Stimulated activated CD4-positive, alpha-beta T cell treated with anti-CD3 and anti-CD28 coated beads, Interleukin-1b, Interleukin-23, amount 100 ng/mL, for 24 hours (primary cell): Measurements from ENCODE around the gene VAV1.
"Not testable (repeated sequence)": the region's sequence is repeated elsewhere in the genome, so short reads cannot be mapped to it uniquely, and the experiment has no call there.

Experiments used
- DNase-seq, 4 experiments: peaks; one replicate each; pipeline ENCODE4 v3.0.0-alpha.2; 2020; ENCODE audit warnings: low read depth in 4 of 4, low spot score in 1 of 4

Gene VAV1

DNA sequence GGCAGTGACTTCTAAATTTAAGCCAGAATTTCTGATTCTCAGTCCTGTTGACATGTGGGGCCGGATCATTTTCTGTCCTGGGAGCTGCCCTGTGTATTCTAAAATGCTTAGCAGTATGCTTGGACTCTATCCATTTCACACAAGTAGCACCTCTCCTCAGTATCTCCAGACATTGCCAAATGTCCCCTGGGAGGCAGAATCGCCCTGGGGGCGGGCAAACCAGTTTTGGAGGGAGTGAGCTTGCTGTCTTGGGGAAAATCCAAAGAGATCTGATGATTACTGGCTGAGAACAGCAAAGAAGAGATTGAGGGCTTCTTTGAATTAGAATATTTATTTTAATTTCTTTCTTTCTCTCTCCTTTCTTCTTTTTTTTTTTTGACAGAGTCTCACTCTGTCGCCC lies 16.4 kb downstream of the VAV1 start:
- no peak for DNase-seq

DNA sequence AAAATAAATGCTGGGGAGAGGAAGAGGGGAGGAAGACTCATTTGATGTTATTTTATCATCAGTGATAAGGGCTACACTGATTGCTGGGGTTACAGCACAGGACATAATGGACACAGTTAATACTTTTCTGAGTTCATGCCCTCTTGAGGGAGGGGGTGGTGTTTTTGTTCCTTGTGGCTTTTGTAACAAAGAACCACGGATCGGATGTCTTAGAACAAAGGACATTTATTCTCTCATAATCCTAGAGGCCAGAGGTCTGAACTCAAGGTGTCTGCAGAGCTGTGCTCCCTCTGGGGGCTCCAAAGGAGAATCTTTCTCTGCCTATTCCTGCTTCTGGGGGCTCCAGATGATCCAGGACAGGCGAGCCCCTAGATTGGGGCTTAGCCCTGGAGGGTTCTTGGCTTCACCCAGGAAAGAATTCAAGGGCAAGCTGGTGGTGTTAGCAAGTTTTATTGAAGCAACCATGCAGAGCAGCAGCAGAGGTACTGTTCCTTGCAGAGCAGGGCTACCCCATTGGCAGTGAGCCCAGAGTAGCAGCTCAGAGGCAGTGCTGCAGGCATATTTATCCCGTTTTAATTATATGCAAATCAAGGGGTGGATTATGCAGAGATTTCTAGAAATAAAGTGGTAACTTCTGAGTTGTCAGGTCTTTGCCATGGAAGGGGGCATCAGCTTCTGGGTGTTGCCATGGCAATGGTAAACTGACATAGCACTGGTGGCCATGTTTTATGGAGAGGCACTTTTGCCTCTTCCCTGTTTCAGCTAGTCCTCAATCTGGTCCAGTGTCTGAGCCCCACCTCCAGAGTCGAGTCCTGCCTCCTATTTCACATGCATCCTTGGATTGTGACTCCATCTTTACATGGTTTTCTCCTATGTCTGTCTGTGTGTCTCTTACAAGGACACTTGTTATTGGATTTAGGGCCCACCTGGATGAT lies 18.0 kb downstream of the VAV1 start:
- no peak for DNase-seq

DNA sequence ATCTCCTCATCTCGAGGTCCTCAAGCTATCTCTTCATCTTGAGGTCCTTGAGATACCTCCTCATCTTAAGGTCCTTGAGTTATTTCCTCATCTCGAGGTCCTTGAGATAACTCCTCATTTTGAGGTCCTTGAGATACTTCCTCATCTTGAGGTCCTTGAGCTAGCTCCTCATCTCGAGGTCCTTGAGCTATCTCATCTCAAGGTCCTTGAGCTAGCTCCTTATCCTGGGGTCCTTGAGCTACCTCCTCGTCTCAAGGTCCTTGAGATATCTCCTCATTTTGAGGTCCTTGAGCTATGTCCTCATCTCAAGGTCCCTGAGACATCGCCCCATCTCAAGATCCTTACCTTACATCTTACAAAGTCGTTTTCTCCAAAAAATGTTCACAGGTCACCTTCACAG lies 18.7 kb downstream of the VAV1 start:
- no peak for DNase-seq

DNA sequence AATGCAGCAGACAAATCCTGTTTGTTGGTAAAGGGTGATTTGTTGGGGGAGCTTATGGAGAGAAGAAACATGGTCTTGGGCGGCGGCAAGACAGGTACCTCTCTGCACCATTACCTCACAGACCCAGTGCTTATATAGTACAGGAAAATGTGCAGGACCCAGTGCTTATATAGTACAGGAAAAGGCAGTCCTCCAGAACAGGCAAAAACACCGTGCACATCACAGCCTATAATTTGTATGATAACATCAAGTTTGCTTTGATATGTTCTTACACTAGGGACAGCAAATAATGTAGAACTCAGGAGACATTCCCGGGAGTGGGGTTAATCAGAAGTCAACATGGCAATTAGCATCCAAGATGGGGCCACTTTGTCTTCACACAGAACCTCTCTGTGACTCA lies 20.9 kb downstream of the VAV1 start:
- no peak for DNase-seq

DNA sequence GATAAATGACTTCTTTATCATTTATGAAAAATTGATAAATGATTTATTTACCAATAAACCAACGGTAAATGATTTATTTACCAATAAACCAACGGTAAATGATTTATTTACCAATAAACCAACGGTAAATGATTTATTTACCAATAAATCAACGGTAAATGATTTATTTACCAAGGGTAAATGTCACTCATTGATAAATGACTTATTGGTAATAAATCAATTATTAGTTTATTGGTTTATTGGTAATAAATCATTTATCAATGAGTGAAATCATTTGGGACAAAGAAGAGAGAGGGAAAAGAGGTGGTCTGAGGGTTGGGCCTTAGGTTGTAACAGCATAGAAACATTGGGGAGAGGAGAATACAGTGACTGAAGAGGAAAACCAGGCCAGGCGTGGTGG lies 21.5 kb downstream of the VAV1 start:
- no peak for DNase-seq

DNA sequence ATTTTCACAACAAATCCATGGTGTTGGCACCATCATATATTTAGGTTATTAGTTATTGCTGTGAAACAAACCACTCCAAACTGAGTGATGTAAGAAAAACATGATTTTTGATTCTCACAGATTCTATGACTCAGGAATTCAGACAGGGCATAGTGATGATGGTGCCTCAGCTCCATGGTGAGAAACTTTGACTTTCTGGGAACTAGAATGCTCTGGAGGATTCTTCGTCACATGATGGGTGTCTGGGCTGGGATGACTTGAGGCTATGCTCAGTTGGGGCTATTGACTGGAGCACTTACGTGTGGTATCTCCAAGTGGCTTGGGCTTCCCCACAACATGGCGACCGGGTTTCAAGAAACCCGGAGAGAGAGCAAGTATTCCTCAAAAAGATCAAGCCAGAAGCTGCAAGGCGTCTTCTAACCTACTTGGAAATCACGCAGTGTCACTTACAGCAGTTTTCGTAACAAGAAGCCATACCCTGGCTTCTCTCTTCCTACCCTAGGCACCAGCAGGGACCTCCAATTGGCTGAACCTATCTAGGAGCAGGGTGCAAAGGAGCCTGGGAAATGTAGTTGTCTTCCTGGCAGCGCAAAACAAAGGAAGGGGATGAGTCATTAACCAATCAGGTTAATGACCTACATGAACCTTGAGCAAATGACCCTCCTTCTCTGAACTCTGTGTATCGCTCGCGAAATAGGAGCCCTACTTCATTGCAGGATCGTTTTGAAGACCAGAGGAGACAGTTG lies 22.4 kb downstream of the VAV1 start:
- no peak for DNase-seq

DNA sequence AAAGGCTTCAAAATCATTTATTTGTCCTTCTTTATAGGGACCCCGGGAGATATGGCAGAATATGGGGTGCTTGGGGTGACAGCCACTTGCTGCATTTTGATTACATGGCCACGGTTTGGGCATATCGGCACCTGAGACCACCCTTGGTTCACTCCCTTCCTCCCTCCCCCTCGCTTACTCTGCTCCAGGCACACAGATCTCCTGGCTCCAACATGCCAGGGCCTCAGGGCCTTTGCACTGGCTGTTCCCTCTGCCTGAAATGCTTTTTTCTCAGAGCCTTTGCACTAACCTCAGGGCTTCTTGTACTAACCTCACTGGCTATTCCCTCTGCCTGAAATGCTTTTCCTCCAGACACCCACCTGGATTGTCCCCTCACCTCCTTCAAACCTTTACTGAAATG lies 23.8 kb downstream of the VAV1 start:
- DNase-seq: no peak

DNA sequence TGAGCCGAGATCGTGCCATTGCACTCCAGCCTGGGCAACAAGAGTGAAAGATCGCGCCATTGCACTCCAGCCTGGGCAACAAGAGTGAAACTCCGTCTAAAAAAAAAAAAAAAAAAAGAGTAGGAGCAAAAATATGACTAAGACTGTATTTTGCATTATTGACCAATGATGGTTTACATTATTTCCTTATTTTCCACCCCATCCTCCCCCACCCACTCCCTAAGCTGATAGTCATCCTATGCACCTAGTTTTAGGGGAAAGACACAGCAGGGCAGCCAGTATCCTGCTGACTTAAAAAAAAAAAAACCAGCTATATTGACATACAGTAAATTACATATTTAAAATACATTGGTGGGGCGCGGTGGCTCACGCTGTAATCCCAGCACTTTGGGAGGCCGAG lies 25.1 kb downstream of the VAV1 start:
- DNase-seq: no peak

DNA sequence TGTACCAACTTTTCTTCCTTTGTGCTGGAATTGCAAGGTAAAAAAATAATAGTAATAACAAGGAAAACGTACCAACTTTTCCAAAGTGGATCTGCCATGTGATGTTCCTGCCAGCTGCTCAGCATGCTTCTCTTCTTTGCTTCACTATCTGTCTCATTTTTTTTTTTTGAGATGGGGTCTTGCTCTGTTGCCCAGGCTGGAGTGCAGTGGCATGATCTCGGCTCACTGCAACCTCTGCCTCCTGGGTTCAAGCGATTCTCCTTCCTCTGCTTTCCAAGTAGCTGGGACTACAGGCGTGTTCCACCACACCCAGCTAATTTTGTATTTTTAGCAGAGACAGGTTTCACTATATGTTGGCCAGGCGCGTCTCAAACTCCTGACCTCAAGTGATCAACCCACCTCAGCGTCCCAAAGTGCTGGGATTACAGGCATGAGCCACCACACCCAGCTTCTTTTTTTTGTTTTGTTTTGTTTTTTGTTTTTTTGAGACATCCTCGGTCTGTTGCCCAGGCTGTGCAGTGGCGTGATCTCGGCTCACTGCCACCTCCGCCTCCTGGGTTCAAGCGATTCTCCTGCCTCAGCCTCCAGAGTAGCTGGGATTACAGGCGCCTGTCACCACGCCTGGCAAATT lies 27.8 kb downstream of the VAV1 start:
- DNase-seq: not testable (repeated sequence)

DNA sequence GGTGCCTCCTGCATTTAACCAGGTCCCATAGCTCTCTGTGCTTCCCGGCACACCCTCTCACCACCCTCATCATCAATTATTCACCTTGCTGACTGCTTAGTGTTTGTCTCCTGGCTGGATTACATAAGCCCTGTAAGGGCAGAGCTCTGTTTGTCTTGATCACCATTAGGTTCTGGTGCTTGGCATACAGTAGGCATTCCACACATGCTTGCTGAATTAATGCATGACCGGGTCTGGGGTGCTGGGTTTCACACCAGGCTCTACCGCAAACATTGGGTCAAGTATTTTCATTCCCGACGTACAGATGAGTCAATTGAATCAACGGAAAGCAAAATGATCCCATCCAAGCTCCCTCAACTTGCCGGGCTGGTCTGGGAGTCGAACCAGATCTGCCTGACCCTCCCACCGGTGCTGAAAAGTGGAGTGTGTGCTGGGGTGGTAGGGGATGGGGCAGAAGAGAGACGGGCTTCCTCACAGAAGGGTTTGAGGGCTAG lies 28.5 kb downstream of the VAV1 start:
- DNase-seq: no peak

DNA sequence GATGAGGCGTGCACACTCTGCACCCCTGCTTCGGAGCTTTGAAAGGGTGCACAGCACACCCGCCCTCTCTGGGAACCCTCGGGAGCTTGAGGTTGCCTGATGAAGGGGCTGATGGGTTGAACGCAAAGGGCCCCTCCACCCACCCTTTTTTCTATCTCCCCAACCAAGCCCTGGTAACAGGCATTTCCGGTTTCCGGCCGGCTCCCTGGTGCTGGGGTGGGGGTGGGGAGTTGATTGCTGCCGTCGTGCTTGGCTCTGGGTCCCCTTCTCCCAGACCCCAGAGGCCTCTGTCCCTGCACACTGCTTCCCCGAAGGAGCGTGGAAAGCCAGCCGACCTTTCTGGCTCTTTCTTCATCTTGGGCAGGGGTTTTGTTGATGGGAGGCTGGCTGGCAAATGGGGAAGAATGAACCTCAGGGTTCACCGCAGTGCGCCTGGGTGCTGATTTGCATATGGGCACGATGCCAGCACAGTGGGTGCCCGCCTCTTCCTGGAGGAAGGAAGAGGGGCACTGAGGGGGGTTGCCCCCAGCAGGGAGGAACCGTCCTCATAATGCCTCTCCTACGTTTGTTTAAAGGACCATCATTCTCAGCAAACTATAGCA lies 29.1 kb downstream of the VAV1 start:
- DNase-seq: peak; percentile 65 to 78 (median 74)

DNA sequence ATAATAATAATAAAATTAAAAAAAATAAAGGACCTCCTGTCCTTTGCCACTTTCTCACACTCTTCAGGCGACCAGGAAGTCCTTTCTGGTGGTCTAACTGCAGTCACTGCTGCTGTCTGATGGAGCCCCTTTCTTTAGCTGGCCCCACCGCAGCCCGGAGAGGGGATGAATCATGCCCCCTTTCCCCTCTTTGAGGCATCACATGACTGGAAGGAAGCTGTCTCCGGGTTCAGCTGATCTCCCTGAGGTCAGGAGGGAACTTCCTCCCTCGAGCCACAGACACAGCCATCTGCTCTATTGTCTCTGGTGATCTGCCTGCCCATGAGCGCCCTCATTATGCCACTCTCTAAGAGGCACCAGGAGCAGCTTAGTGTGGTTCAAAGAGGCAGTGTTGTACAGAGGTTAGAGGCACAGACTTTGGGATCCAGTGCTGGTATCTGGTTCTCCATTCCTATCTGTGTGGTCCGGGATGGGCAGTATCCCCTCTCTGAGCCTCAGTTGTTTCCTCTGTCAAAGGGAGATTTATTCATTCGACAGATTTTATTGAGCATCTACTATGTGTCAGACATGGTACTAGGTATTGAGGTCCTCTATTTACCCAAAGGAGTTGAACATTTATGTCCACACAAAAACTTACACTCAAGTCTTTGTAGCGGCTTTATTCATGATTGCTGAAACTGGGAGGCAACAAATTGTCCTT lies 30.0 kb downstream of the VAV1 start:
- DNase-seq: peak; percentile 20 to 72 (median 52)

DNA sequence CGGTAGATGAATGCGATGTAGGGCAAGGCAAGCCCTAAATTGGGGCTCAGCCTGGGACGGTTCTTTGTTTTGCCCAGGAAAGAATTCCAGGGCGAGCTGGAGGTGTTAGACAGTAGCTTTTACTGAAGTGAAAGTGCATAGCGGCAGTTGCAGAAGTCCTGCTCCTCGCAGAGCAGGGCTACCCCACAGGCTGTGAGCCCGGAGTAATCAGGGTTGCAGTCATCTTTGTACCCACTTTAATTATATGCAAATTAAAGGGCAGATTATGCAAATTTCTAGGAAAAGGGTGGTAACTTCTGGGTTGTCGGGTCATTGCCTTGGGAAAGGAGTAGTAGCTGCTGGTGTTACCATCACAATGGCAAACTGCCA lies 30.5 kb downstream of the VAV1 start:
- DNase-seq: no peak

DNA sequence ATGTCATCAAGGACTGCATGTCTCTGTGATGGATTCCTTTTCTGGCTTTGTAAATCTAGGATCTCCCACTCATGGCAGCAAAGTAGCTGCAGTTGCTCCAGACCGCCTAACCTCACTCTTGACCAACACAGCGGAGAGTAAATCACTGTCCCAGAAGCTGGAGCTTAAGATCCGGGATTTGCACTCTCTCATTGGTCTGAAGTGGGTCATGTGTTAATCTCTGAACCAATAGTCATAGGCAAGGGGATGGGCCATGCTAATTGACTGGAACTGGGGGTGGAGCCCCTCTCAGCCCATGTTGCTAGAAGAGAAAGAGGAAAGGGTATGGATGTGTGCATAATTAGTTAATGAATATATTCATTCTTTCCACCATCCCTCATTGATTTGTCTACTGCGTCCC lies 34.0 kb downstream of the VAV1 start:
- no peak for DNase-seq

DNA sequence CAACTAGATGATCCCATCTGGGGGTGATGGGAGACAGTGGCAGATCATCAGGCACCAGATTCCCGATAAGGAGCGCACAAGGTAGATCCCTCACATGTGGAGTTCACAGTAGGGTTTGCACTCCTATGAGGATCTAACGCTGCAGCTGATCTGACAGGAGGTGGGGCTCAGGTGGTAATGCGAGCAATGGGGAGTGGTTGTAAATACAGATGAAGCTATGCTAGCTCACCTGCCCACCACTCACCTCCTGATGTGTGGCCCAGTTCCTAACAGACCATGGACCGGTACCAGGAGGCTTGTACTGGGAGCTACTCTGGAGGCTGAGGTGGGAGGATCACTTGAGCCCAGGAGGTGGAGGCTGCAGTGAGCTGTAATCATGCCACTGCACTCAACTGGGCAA lies 34.8 kb downstream of the VAV1 start:
- no peak for DNase-seq

DNA sequence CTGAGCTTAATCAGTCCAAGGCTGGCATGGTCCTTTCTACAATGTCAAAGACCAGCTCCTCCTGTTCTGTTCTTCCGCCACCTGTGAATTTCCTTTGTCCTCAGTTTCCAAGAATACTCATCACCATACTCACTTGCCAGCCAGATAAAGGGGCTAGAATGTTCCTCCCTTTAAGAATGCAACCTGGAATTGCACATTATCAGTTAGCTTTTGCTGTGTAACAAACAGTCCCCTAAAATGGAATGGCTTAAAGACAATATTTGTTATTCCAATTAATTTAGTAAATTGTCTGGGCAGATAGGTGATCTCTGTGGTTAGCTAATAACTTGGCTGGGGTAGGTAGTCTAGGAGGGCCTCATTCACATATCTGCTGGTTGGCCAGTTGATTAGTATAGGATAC lies 36.0 kb downstream of the VAV1 start:
- no peak for DNase-seq

DNA sequence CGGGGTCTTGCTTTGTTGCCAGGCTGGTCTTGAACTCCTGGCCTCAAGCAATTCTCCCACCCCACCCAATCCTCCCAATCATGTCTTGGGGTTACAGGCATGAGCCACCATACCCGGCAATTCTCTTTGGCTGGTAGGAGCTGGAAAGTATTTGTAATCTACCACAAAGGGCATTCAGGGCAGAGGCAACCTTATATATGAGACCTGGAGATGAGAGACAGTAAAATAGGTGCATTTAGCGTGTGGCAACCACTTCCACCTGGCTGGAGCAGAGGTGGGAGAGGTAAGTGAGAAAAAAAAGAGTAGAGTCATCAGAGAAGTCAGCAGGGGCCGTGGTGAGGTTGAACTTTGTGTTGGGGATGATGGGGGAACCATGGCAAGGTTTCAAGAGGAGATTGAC lies 36.8 kb downstream of the VAV1 start:
- no peak for DNase-seq

DNA sequence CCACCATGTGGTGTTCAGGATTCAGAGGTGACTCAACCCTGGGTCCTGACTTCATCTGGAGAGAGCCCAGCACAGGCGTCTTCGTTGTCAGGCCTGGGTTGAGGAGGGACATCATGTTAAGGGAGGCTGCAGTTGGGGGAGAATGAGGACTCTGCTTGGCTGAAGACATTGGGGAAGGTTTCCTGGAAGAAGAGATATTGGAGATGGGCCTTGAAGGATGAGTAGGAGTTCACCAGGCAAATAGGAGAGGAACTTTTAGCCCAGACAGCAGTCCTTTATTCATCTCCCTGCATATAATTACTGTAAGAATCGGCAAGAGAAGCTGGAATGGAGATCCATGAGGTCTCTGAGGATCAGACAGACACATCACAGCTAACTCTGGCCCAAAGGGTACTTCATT lies 38.9 kb downstream of the VAV1 start:
- DNase-seq: no peak

DNA sequence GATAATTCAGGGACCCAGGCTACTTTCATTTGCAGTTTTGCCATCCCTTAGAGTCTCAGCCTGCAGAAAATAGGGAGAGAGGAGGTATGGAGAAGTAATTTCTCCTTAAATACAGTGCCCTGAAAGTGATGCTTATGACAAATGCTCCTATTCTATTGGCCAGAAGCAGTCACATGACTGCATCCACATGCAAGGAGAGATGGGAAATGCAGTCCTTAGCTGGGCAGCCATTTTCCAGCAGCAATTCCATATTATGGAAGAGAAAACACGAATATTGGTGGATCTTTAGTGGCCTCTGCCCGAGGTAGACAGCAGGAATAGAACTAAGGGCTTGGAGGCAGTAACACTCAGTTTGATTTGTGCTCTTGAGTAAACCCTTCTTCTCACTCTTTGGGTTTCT lies 39.4 kb downstream of the VAV1 start:
- DNase-seq: no peak

DNA sequence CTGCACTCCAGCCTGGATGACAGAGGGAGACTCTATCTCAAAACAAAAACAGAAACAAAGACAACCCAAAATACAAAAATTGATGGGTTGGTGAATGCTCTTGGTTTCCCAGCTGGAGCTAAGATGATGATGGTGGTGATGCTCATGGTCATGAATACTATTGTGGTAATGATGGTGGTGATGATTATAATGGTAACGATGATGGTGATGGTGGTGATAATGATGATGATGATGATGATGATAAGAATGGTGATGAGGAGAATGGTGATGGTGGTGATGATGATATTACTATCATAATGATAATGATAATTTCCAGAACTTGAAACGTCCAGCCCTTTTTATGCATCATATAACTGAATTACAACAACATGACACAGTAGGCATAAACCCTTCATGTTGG lies 40.1 kb downstream of the VAV1 start:
- DNase-seq: no peak

DNA sequence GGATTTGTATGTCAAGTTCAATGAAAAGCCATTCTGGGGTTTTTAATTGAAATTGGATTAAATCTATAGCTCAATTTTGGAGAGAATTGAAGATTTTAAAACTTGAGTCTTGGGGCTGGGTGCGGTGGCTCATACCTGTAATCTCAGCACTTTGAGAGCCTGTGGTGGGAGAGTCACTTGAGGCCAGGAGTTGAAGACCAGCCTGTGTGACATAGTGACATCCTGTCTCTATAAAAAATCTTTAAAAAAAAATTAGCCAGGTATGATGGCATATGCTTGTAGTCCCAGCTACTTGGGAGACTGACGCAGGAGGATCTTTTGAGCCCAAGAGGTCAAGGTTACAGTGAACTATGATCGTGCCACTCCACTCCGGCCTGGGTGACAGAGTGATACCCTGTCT lies 41.2 kb downstream of the VAV1 start:
- no peak for DNase-seq
